Gastroesophageal sphincter (tissue), 3 donors: ENCODE data around the gene LRRTM1.

Source experiments
- CTCF ChIP-seq, 4 experiments: fragments of 200-600 bp in 2 of 4; fragments of 450-650 bp in 2 of 4; sonication (generic) in 1 of 4; IDR thresholded peaks; one replicate each; pipeline ENCODE4 v1.5.1; 2017 to 2019; ENCODE audit warnings: antibody characterized with exemption in 4 of 4, mild to moderate bottlenecking in 2 of 4, moderate library complexity in 2 of 4
- EP300 ChIP-seq: sonication (generic); formaldehyde crosslinking; IDR thresholded peaks from one replicate; pipeline ENCODE4 v1.6.1; 2017; ENCODE audit warnings: antibody characterized with exemption, mild to moderate bottlenecking
- POLR2A ChIP-seq, 2 donors: fragments of 450-650 bp; IDR thresholded peaks; one replicate each; pipeline ENCODE4 v1.6.1; 2017; ENCODE audit warnings: antibody characterized with exemption in 2 of 2, mild to moderate bottlenecking in 2 of 2, moderate library complexity in 1 of 2
- POLR2AphosphoS5 ChIP-seq: sonication (generic); formaldehyde crosslinking; IDR thresholded peaks from one replicate; pipeline ENCODE4 v1.6.1; 2017; ENCODE audit warnings: antibody characterized with exemption

- TF ChIP-seq CTCF (IDR thresholded peaks at IDR 0.05) = no peak
- TF ChIP-seq POLR2AphosphoS5 = no peak
- no peak for TF ChIP-seq POLR2A (IDR thresholded peaks at IDR 0.05)
- TF ChIP-seq EP300 = no peak
These were observed 19.1 kb upstream of the LRRTM1 start for GRCh38 chr2:80323610-80324009.
